Nucleus accumbens (tissue), 56 donors: ENCODE results near the gene C14orf119.

ENCODE experiments used
- DNase-seq, 56 donors: peaks; one replicate each; lab custom pipeline; 2025; lab: John Stamatoyannopoulos, UW

Gene C14orf119

GRCh38 chr14:23095196-23096108 lies at the start of gene C14orf119:
Gene C14orf119 (plus strand): TSS chr14:23095505. CDS start chr14:23097659, 2,154 bp downstream.
- DNase-seq = no peak

- DNase-seq = no peak
Measured at GRCh38 chr14:23047034-23047634, 48.2 kb upstream of the C14orf119 start.

- no peak for DNase-seq
Measured at GRCh38 chr14:23047751-23048693, 47.3 kb upstream of the C14orf119 start.

- no peak for DNase-seq
Measured at GRCh38 chr14:23049011-23049410, 46.3 kb upstream of the C14orf119 start.

GRCh38 chr14:23051141-23052057 lies 43.9 kb upstream of the C14orf119 start:
- no peak for DNase-seq

- DNase-seq = no peak
Measured at GRCh38 chr14:23052182-23052623, 43.1 kb upstream of the C14orf119 start.

GRCh38 chr14:23052671-23053070 lies 42.6 kb upstream of the C14orf119 start:
- no peak for DNase-seq

GRCh38 chr14:23053426-23053825 lies 41.9 kb upstream of the C14orf119 start:
- no peak for DNase-seq

GRCh38 chr14:23054000-23054811 lies 41.1 kb upstream of the C14orf119 start:
- DNase-seq = no peak

- DNase-seq = no peak
Measured at GRCh38 chr14:23055147-23055550, 40.2 kb upstream of the C14orf119 start.

- DNase-seq = no peak
Measured at GRCh38 chr14:23055621-23056144, 39.6 kb upstream of the C14orf119 start.

- DNase-seq = no peak
Measured at GRCh38 chr14:23056145-23056955, 39.0 kb upstream of the C14orf119 start.

- DNase-seq = no peak
Measured at GRCh38 chr14:23056956-23057756, 38.1 kb upstream of the C14orf119 start, which contains the start of gene CDH24. Gene CDH24 (minus strand): TSS chr14:23057520. CDS start chr14:23055733, 1,787 bp downstream.

- no peak for DNase-seq
Measured at GRCh38 chr14:23057757-23058653, 37.3 kb upstream of the C14orf119 start.
